Right lobe of liver (tissue), 6 donors: ENCODE measurements around the gene VAV3. TPM values are rescaled to one million over a fixed set of nuclear protein-coding genes. Genes with fewer than 3 reads are reported as not detected.

Experiments
- ATAC-seq, 4 donors: fragments of 200-7000 bp; cut with Tn5 transposase; one replicate each; pipeline ENCODE4 v1.9.1; 2020; ENCODE audit warnings: mild to moderate bottlenecking in 4 of 4, moderate library complexity in 4 of 4
- DNase-seq, 3 donors: peaks; one replicate each; pipeline ENCODE4 v3.0.0-alpha.2; 2020
- H3K27ac ChIP-seq, 3 donors: fragments of 200-600 bp; one replicate each; pipeline ENCODE4 v1.8.0; 2022
- H3K27me3 ChIP-seq, 2 donors: fragments of 200-600 bp; one replicate each; pipeline ENCODE4 v1.8.0; 2022
- H3K36me3 ChIP-seq, 4 donors: fragments of 200-600 bp; sonication (generic) in 1 of 4; one replicate each; pipeline versions ENCODE4 v1.5.1 to v1.8.0; 2017 to 2022; ENCODE audit warnings: control low read depth in 1 of 4
- H3K4me1 ChIP-seq, 4 donors: fragments of 200-600 bp; sonication (generic) in 1 of 4; one replicate each; pipeline versions ENCODE4 v1.5.1 to v1.8.0; 2017 to 2022; ENCODE audit warnings: control low read depth in 1 of 4
- H3K4me3 ChIP-seq, 3 donors: fragments of 200-600 bp; one replicate each; pipeline ENCODE4 v1.8.0; 2022
- H3K9me3 ChIP-seq, 4 donors: fragments of 200-600 bp; sonication (generic) in 1 of 4; one replicate each; pipeline versions ENCODE4 v1.5.1 to v1.8.0; 2017 to 2022; ENCODE audit warnings: control low read depth in 1 of 4
- POLR2A ChIP-seq: fragments of 450-650 bp; IDR thresholded peaks from one replicate; pipeline ENCODE4 v1.6.1; 2017; ENCODE audit warnings: antibody characterized with exemption, mild to moderate bottlenecking
- WGBS: methylation state at CpG from one replicate; pipeline ENCODE4 v1.1.6; 2018; ENCODE audit warnings: low coverage, low lambda C conversion rate; ENCODE audit not compliant: insufficient coverage; ENCODE audit errors: missing lambda C conversion rate; 5-methylcytosine and 5-hydroxymethylcytosine counted together
- intact Hi-C, 2 donors: fragments of 100-400 bp; cut with DNase I; formaldehyde crosslinking; loops; one replicate each; pipeline versions ENCODE4 v1.11.2 to v1.14.1; 2022
- total RNA-seq, 6 experiments: library from RNA; depleted of rRNA in 2 of 6; stranded (reverse); fragments of >200 nt in 2 of 6; fragmentation: NEBNext Ultra II Directional in 3 of 6; extraction: Animal tissue kit (Norgen Biotek cat#: 25700) in 3 of 6; gene quantifications; one replicate each; pipeline versions ENCODE4 v1.1.0 to v1.2.4, GENCODE V29; 2016 to 2023
- TF ChIP-seq, protein P1 (sequence below), 4 donors: fragments of 200-600 bp in 3 of 4; fragments of 450-650 bp in 1 of 4; IDR thresholded peaks; one replicate each; pipeline versions ENCODE4 v1.5.1 to v1.8.0; 2016 to 2022; ENCODE audit warnings: antibody characterized with exemption in 4 of 4, mild to moderate bottlenecking in 2 of 4
- donor health status: DM: no; HTN: yes; CAD: no.
- donor health status: DM: no; HTN: no; CAD: no.
- donor health status: DM: no; HTN: no; CAD: no.
- donor health status: DM: no; HTN: yes; CAD: no.
- donor health status: DM: no; HTN: yes; CAD: no.

Gene VAV3
- total RNA-seq, 6 experiments from 2014 or later = 0.77 to 3.6 (median 1.5) TPM

DNA sequence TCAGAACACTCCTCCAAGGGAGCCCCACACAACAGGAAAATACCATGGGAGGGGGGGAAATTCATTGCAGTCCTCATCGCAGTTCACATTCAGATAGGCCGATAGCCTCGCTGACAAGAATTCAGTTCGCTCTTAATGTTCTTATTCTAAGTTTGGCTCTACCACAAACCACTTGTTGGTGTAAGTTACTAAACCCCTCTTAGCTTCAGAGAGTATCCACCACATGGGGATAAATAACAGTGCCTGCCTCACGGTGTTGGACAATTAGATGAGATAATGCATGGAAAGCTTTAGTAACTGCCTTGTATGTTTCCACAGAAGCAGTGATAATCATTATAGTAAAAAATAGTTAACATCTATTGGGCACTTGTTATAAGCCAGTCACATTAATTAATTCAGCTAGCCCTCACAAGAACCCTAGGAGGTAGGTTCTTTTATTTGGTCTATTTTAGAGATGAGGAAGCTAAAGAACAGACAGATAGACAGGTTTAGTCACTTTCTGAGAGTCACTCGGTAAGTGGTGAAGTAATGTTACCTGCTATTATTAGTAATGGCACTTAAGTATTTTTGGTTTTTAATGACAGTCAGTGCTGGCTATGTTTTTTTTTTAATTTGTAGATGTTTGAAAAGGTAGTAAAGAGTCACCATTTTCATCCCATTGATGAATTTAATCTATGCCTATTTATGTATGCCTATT lies 10.1 kb downstream of the VAV3 start:
- Histone ChIP-seq H3K36me3 (no peaks in the 10 kb centered on the region), H3K27ac (no peak overlapping the region), H3K27me3 (no peaks in the 10 kb centered on the region), H3K4me3 (no peak overlapping the region), H3K9me3 (no peaks in the 10 kb centered on the region), H3K4me1 (no peaks in the 10 kb centered on the region)
- no peak for DNase-seq
- no peak for ATAC-seq
- TF ChIP-seq POLR2A = no peak
- TF ChIP-seq, protein P1, sequence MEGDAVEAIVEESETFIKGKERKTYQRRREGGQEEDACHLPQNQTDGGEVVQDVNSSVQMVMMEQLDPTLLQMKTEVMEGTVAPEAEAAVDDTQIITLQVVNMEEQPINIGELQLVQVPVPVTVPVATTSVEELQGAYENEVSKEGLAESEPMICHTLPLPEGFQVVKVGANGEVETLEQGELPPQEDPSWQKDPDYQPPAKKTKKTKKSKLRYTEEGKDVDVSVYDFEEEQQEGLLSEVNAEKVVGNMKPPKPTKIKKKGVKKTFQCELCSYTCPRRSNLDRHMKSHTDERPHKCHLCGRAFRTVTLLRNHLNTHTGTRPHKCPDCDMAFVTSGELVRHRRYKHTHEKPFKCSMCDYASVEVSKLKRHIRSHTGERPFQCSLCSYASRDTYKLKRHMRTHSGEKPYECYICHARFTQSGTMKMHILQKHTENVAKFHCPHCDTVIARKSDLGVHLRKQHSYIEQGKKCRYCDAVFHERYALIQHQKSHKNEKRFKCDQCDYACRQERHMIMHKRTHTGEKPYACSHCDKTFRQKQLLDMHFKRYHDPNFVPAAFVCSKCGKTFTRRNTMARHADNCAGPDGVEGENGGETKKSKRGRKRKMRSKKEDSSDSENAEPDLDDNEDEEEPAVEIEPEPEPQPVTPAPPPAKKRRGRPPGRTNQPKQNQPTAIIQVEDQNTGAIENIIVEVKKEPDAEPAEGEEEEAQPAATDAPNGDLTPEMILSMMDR (IDR thresholded peaks at IDR 0.05) = no peak
- intact Hi-C loops = no loop called here
- 77% methylated on average over 6 of the region's 6 CpGs for WGBS

DNA sequence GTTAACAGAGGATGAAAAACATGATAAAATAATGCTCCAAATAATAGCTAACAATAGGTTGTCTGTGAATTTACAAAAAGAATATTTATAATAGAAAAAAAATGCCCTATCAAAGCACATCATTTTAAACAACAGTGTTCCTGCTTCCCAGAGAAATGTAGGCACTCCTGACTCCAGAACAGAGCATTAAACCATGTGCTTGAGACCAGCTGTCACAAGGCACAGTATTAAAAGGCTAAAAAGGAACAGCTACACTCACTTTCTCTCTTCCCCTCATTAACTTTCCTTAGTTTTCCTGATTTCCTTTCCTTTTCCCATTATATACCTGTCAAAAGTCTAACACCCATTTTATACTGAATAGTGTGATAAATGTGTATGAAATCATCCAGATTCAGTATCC lies 10.9 kb downstream of the VAV3 start:
- ATAC-seq = no peak
- Histone ChIP-seq H3K27ac (no peak overlapping the region), H3K36me3 (no peaks in the 10 kb centered on the region), H3K27me3 (no peaks in the 10 kb centered on the region), H3K4me3 (no peak overlapping the region), H3K4me1 (no peaks in the 10 kb centered on the region), H3K9me3 (no peaks in the 10 kb centered on the region)
- TF ChIP-seq, protein P1 (IDR thresholded peaks at IDR 0.05) = no peak
- no peak for TF ChIP-seq POLR2A
- DNase-seq = no peak
- intact Hi-C loops = no loop called here

DNA sequence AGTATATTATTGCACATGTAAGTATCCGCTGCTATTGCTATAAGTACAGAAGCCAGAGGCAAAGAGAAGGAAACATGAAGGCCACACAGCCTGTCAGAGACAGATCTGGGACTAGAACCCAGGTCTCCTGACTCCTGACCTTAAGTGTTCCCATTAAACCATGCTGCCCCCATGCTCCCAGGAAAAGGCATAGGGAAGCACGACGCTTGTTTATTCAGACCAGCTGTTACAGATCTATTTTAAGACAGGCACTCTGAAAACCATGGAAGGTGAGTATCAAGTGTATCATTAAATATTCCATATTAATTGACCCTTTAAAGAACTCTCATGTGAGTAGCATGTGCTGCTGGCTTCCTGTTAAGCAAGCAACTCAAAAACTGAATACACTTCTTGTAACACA lies 11.4 kb downstream of the VAV3 start:
- WGBS = 42% methylated on average over 3 of the region's 3 CpGs
- TF ChIP-seq, protein P1 (IDR thresholded peaks at IDR 0.05) = no peak
- TF ChIP-seq POLR2A = no peak
- Histone ChIP-seq H3K27me3 (no peaks in the 10 kb centered on the region), H3K36me3 (no peaks in the 10 kb centered on the region), H3K9me3 (no peaks in the 10 kb centered on the region), H3K27ac (peak overlapping the region in 1 of 3 donors; percentile 29), H3K4me1 (no peaks in the 10 kb centered on the region), H3K4me3 (no peak overlapping the region)
- ATAC-seq (peak in 1 of 4 donors; percentile 14), DNase-seq (no peak)
- intact Hi-C loops = no loop called here

DNA sequence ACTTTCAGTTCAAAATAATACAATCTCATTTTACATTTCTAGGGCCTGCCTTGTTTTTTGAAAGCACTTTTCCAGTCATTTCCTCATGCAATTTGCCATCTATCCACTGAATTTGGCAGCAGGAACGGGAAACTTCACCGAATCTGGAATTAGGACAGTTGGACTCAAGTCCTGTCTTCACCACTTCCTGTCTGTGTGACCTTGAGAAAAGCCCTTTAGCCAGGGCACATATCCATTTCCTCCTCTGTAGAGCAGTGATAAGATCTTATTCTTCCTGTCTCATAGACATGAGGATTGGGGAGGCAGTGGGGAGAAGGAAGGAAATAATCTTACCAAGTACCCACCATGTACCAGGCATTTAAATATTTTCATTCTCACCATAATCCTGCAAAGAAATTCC lies 12.0 kb downstream of the VAV3 start:
- TF ChIP-seq, protein P1 (IDR thresholded peaks at IDR 0.05) = no peak
- no peak for TF ChIP-seq POLR2A
- intact Hi-C loops = no loop called here
- DNase-seq (no peak), ATAC-seq (peak; percentile 54 to 68 (median 68))
- Histone ChIP-seq H3K4me3 (no peak overlapping the region), H3K9me3 (no peaks in the 10 kb centered on the region), H3K27ac (no peak overlapping the region), H3K27me3 (no peaks in the 10 kb centered on the region), H3K4me1 (no peaks in the 10 kb centered on the region), H3K36me3 (no peaks in the 10 kb centered on the region)
- 29% methylated on average over 2 of the region's 2 CpGs for WGBS

DNA sequence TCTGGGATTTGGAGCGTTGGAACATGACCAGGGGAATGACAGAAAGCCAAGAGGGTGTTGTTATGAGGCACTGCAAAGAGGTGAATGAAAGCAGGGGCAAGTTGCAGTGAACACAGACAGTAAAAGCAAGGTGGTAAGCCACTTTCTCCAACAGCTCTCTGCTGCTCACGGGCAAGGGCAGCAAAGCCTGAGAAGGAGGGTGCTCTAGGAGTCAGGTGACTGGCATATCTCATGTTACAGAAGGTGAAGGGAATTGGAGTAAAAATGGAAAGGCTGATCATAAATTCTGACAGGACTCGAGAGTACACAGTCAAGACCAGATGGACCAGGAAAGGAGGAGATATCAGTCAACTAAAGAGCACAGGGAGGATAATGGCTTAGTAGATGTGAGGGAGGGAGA lies 14.5 kb downstream of the VAV3 start:
- WGBS = 30% methylated on average over 3 of the region's 3 CpGs
- H3K9me3 ChIP-seq = no peaks in the 10 kb centered on the region
- TF ChIP-seq, protein P1 (IDR thresholded peaks at IDR 0.05) = no peak
- no peak for TF ChIP-seq POLR2A
- H3K4me1 ChIP-seq = no peaks in the 10 kb centered on the region
- H3K36me3 ChIP-seq = no peaks in the 10 kb centered on the region
- no peak overlapping the region for H3K4me3 ChIP-seq
- ATAC-seq = no peak
- intact Hi-C loops = no loop called here
- H3K27ac ChIP-seq = no peak overlapping the region
- DNase-seq = no peak
- no peaks in the 10 kb centered on the region for H3K27me3 ChIP-seq
